ENCODE results near the gene P2RY8.
"Not testable (repeated sequence)": the region's sequence is repeated elsewhere in the genome, so short reads cannot be mapped to it uniquely, and the experiment has no call there.

P2RY8 gene

DNA sequence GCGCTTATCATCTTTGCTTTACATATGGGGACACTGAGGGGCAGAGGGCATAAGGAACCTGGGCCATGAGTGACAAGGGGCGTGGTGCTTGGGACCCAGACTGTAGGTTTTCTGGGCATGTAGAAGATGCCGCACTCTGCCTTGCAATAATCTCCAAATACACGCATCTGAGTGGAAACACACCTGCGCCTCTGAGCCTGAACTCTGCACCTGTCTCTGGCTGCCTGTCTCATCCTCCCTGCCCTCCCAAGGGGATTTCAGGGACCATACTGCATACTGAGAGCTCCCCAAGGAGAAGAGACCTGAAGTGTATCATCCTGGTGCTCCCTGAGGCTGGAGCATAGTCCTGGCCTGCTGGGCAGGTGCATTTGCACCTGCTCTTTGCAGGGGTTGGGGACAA lies 49.6 kb downstream of the P2RY8 start:
- DNase-seq (ENCODE audit: low read depth) = no peak

DNA sequence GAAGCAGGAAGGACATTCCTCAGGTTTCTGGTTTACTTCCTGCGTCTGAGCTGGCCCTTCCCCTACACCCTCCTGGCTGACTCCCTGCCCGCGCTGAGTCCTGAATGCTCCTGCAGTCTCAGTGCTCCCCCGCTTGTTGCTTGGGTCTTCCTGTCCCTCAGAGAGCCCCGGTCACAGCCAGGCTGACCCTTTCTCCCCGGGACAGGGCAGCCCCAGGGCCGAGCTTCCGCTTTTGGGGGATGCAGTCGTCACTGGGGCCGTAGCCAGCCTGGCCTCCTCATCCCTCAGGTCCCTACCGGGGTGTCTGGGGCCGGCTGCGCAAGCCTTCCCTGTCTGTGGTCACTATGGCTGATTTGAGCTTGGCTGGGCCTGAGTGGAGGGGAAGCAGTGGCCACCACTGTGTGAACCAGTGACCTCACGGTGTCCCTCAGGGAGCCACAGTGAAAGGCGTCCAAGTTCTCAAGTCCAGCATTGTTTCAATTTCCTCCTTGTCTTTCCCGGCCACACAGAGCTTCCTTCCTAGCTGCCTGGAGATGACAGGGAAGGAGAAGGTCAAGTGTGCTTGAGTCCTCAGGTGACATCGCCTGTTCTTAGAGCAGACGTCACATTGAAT lies 50.1 kb downstream of the P2RY8 start:
- no peak for DNase-seq (ENCODE audit: low read depth)

DNA sequence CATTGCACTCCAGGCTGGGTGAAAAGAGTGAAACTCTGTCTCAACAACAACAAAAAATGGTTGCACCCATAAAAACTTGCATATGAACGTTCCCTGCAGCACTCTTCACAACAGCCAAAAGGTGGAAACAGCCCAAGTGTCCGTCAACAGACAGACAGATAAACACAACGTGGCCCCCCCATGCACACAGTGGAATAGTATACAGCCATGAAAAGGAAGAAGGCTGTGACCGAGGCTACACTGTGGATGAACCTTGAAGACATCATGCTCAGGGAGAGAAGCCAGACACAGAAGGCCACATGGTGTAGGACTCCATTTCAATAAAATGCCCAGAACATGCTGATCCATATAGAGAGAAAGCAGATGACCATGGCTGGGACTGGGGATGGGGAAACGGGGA lies 50.8 kb downstream of the P2RY8 start:
- DNase-seq (ENCODE audit: low read depth) = no peak

DNA sequence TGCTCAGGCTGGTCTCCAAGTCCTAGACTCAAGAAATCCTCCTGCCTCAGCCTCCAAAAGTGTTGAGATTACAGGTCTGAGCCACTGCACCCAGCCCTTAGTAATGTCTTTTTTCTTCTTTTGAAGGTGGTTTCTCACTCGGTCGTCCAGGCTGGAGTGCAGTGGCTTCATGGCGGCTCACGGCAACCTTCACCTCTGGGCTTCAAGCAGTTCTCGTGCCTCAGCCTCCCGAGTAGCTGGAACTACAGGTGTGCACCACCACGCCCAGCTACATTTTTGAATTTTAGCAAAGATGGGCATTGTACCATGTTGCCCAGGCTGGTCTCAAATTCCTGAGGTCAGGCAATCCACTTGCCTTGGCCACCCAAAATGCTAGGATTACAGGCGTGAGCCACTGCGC lies 52.0 kb downstream of the P2RY8 start:
- DNase-seq (ENCODE audit: low read depth) = no peak

- no peak for DNase-seq (ENCODE audit: low read depth)
These were observed 52.4 kb downstream of the P2RY8 start for GRCh38 chrX:1484638-1485019.

GRCh38 chrX:1483843-1484637 lies 52.9 kb downstream of the P2RY8 start:
- DNase-seq (ENCODE audit: low read depth) = no peak

DNA sequence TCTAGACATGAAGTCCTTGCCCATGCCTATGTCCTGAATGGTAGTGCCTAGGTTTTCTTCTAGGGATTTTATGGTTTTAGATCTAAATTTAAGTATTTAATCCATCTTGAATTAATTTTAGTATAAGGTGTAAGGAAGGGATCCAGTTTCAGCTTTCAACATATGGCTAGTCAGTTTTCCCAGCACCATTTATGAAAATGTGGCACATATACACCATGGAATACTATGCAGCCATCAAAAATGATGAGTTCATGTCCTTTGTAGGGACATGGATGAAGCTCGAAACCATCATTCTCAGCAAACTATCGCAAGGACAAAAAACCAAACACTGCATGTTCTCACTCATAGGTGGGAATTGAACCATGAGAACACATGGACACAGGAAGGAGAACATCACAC lies 54.5 kb downstream of the P2RY8 start:
- not testable (repeated sequence) for DNase-seq (ENCODE audit: low read depth)

DNA sequence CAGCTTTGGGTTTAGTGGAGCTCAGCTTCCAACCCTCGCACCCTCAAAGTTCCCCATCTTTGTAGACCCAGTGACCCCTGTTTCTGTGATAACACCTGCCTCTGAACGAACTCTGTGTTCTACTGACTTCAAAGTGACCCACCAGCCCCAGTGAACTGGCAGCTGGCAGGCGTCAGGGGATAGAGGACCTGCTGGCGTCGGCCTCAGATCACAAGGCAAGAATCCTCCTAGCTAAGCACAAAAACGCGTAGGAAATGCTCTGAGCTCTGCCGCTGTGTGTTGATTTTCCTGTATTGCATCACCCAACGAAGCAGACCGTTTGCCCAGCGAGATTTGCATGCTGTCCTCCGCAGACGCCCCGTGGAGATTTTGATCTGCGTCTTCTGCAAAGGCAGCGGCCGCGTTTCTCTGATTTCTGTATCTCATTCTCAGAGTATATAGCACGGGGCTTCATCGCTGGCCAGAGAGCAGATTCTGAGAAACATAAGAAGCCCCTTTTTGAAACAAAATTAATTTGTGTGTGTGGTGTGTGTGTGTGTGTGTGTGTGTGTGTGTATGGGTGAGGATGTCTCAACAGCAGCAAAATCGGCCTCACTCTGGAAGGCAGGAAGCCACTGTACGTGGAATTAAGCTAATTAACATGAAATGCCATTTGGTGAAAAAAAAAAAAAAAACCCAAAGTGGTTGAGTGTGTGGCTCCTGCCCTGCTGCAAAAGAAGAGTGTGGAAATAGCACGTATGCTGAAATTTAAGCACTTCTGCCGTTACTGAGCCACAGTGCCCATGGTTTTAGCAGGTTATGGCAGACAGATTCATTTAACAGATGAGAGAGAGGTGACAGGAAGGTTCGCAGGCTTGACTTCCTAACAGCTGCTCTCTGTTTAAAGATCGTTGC lies 55.1 kb downstream of the P2RY8 start:
- peak; percentile 58 for DNase-seq (ENCODE audit: low read depth)

- DNase-seq (ENCODE audit: low read depth) = no peak
These were observed 56.8 kb downstream of the P2RY8 start for GRCh38 chrX:1480082-1480785.

DNA sequence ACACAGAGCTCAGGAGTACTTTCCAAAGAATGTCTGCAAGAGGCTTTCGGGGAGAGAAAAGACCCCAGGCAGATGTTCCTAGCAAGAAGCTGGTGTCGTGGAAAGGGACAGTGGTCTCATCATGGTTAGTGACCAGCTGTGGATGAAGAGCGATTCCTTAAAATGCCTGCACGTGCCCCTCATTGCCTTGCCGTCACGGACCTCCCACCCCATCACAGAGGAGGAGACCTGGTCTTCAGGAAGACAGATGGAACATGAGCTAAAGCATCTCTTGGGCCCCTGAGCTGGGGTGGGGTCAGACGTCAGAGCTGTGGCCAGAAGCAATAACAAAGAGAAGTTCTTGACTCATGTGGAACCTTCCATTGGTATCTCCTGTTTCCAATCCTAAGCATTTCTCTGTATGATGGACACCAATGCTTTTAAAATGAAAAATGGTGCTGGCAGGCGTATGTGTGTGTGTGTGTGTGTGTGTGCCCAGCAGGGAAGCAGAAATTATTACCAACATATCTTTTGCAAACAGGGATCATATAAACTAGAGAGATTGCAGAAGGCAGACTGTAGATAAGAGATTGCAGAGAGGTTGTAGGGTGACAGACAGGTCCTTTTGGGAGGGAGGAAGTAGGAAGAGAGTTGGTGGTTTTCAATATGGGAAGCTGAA lies 59.1 kb downstream of the P2RY8 start:
- DNase-seq (ENCODE audit: low read depth) = no peak

GRCh38 chrX:1477229-1477628 lies 59.8 kb downstream of the P2RY8 start:
- no peak for DNase-seq (ENCODE audit: low read depth)

- DNase-seq (ENCODE audit: low read depth) = no peak
These were observed 60.3 kb downstream of the P2RY8 start for GRCh38 chrX:1476682-1477081.

DNA sequence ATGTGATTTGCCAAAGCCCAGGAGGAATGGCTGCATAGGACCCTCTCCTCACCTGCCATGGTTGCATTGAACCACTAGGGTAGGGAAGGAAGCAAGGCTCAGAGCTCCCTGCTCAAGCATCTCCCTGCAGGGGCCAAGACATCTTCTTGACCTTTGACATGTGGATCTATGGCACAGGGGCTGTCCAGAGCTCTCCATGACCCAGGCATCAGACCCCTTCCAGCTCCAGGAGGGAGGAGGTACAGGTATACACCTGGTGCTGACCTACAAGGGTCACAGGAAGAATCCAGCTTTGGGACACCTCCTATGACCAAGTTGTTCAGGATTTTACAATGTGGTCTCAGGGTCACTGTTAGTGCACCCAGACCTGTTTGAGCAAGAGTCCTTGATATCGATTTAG lies 61.1 kb downstream of the P2RY8 start:
- DNase-seq (ENCODE audit: low read depth) = no peak

DNA sequence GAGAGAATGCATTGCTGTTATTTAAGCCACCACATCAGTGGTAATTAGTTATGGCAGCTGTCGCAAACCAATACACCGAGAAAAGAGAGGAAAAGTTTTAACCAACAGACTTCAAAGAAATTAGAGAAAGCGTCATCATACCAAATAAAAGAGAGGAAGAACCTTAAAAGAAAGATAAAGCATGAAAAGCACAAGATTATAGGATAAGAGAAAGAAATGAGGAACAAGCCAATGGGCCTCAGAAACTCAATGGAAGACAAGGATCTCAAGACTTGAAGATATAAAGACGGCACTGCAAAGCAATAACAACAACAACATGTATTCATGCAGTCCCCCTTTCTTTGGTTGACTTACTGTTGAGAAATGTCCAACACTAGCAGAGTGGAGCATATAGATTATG lies 61.5 kb downstream of the P2RY8 start:
- DNase-seq (ENCODE audit: low read depth) = no peak

- not testable (repeated sequence) for DNase-seq (ENCODE audit: low read depth)
These were observed 62.4 kb downstream of the P2RY8 start for GRCh38 chrX:1474593-1474992.

DNA sequence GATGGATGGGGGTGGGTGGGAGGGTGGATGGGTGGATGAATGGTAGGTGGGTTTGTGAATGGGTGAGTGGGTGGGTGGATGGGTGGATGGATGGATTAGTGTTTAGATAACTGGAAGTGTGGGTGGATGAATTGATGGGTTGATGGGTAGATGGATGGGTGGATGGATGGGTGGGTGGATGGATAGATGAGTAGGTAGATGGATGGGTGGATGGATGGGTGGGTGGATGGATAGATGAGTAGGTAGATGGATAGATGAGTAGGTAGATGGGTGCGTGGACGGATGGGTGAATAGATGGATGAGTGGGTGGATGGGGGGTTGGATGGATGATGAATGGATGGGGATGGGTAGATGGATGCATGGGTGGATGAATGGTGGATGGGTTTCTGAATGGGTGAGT lies 64.0 kb downstream of the P2RY8 start:
- DNase-seq (ENCODE audit: low read depth) = no peak

GRCh38 chrX:1468250-1468772 lies 68.7 kb downstream of the P2RY8 start:
- peak; percentile 71 for DNase-seq (ENCODE audit: low read depth)

GRCh38 chrX:1466971-1467561 lies 69.9 kb downstream of the P2RY8 start:
- DNase-seq (ENCODE audit: low read depth) = no peak

GRCh38 chrX:1466232-1466661 lies 70.7 kb downstream of the P2RY8 start:
- DNase-seq (ENCODE audit: low read depth) = no peak

DNA sequence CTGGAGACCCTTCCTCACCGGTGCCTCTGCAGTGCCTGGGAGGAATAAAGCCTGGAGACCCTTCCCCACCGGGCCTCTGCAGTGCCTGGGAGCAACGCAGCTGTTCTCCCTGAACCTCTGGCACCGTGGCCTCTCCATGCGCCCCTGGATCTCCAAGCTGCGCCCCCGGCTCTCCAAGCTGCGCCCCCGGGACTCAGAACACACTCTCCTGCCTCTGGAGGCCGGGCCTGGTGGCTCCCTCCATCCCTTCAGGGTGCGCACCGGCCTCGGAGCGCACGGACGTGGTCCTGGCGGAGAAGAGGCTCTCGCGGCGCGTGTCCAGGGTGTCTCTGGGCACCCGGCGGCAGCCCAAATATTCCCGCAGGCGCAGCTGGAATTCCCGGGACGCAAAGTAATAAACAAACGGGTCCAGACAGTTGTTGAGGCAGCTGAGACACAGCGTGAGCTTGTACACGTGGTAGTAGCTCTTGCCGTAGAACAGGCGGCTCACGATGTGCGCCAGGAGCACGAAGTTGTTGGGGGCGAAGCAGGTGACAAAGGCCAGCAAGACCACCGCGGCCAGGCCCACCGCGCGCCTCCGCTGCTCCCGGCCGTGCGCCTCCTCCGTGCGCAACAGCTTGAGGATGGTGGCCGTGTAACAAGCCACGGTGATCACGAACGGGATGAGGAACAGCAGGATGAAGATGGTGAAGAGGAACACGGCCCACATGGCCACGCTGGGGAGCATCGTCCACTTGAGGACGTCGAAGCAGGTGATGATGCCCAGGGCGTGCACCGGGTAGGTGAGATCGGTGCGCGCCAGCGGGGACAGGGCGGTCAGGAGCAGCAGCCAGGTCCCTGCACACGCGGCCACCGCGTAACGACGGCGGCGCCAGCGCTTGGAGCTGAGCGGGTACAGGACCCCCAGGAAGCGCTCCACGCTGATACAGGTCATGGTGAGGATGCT lies 71.4 kb downstream of the P2RY8 start:
- no peak for DNase-seq (ENCODE audit: low read depth)

Data from stimulated activated CD8-positive, alpha-beta memory T cell treated with anti-CD3 and anti-CD28 coated beads, Interleukin-12 subunit alpha, Interleukin-12 subunit beta, amount 100 ng/mL, for 1 hour (primary cell).